K562 (cell line): Measurements from ENCODE around the gene S100A6. TPM values are rescaled to one million over a fixed set of nuclear protein-coding genes. Genes with fewer than 3 reads are reported as not detected.

Experiments used
- ATAC-seq: fragments of 200-7000 bp; cut with Tn5 transposase; 3 replicates; pipeline ENCODE4 v1.9.1; 2020; ENCODE audit warnings: moderate library complexity
- BruUV-seq: library from RNA; stranded (reverse); fragments of 400-500 nt; replicated peaks from 2 replicates; lab custom pipeline; 2021; lab: Mats Ljungman, UMichigan
- CTCF ChIA-PET: fragments of 300-600 bp; formaldehyde crosslinking; extraction: SDS; loops from one replicate; lab custom pipeline; 2021; ENCODE audit warnings: low intra/inter-chr PET ratio; lab: Yijun Ruan, JAX
- POLR2A ChIA-PET: fragments of 300-600, 350-650 bp; sonication (Branson Sonifier 250); formaldehyde crosslinking; extraction: SDS; loops from one replicate; lab custom pipeline; 2021; ENCODE audit warnings: antibody characterized with exemption, inconsistent platforms; lab: Yijun Ruan, JAX
- DNase-seq, 4 experiments: peaks; one replicate each; pipeline versions ENCODE4 v3.0.0 to v3.0.0-alpha.2; 2011 to 2018; ENCODE audit warnings: low spot score in 3 of 4, mixed read lengths in 3 of 4; ENCODE audit errors: extremely low read depth in 1 of 4
- FAIRE-seq: peaks from 2 replicates; lab custom pipeline; 2011; peaks lifted over from hg19 to GRCh38; lab: Jason Lieb, UNC
- H2AFZ ChIP-seq: 2 replicates; pipeline ENCODE4 v1.6.0; 2011; ENCODE audit warnings: low read depth, low read length, control low read depth, inconsistent platforms
- H3K27ac ChIP-seq: fragments of 200-600 bp; 3 replicates; pipeline ENCODE4 v1.8.0; 2011; ENCODE audit warnings: low read depth, mild to moderate bottlenecking, control low read depth, inconsistent platforms, low read length, moderate library complexity, mixed read lengths; ENCODE audit errors: extremely low read depth
- H3K27me3 ChIP-seq, 2 experiments: fragments of 300-600 bp in 1 of 2; 2 replicates in 1 of 2; 3 replicates in 1 of 2; pipeline versions ENCODE4 v1.6.0 to v1.8.0; 2011; ENCODE audit warnings: inconsistent platforms in 2 of 2, low read length in 2 of 2, mild to moderate bottlenecking in 1 of 2, mixed read lengths in 1 of 2, moderate library complexity in 1 of 2; ENCODE audit not compliant: control insufficient read depth in 2 of 2, insufficient read depth in 2 of 2
- H3K36me3 ChIP-seq: fragments of 300-600 bp; 3 replicates; pipeline ENCODE4 v1.8.0; 2011; ENCODE audit warnings: mild to moderate bottlenecking, low read length, inconsistent platforms; ENCODE audit not compliant: control insufficient read depth, insufficient read depth
- H3K4me1 ChIP-seq, 2 experiments: fragments of 200-600 bp in 1 of 2; replicated peaks in 1 of 2; 2 replicates in 1 of 2; 3 replicates in 1 of 2; pipeline versions ENCODE4 v1.5.1 to v1.8.0; 2011; ENCODE audit warnings: inconsistent platforms in 2 of 2, low read length in 2 of 2, mild to moderate bottlenecking in 1 of 2, mixed read lengths in 1 of 2, moderate library complexity in 1 of 2; ENCODE audit not compliant: control insufficient read depth in 2 of 2, insufficient read depth in 2 of 2
- H3K4me2 ChIP-seq: 2 replicates; pipeline ENCODE4 v1.6.1; 2011; ENCODE audit warnings: low read length, control low read depth, inconsistent platforms, mixed read lengths; ENCODE audit not compliant: insufficient read depth
- H3K4me3 ChIP-seq: fragments of 200-600 bp; sonication (generic), shearing (Covaris generic); 2 replicates; pipeline ENCODE4 v1.5.1; 2016; ENCODE audit warnings: control low read depth, inconsistent platforms
- H3K79me2 ChIP-seq: fragments of 200-600 bp; 3 replicates; pipeline ENCODE4 v1.8.0; 2011; ENCODE audit warnings: low read length, inconsistent platforms; ENCODE audit not compliant: control insufficient read depth, insufficient read depth
- H3K9ac ChIP-seq, 2 experiments: 2 replicates each; pipeline versions ENCODE4 v1.6.0 to v1.6.1; 2011; ENCODE audit warnings: low read depth in 2 of 2, low read length in 2 of 2, control low read depth in 1 of 2, inconsistent platforms in 1 of 2, mild to moderate bottlenecking in 1 of 2, mixed read lengths in 1 of 2; ENCODE audit not compliant: insufficient read depth in 1 of 2
- H3K9me1 ChIP-seq: one replicate; pipeline ENCODE4 v1.6.0; 2011; ENCODE audit warnings: inconsistent platforms, mild to moderate bottlenecking, low read length, moderate library complexity; ENCODE audit not compliant: control insufficient read depth, insufficient read depth
- H3K9me3 ChIP-seq: replicated peaks from 2 replicates; pipeline ENCODE4 v1.5.1; 2011; ENCODE audit warnings: low read depth, low read length, inconsistent platforms; ENCODE audit not compliant: control insufficient read depth, insufficient read depth
- H4K20me1 ChIP-seq: replicated peaks from 2 replicates; pipeline ENCODE4 v1.6.1; 2011; ENCODE audit warnings: low read length, inconsistent platforms, mixed read lengths; ENCODE audit not compliant: control insufficient read depth, insufficient read depth
- CREM ChIP-seq: IDR thresholded peaks from 2 replicates; pipeline ENCODE4 v1.6.1; 2014; ENCODE audit warnings: antibody characterized with exemption, low read depth
- CXXC5 ChIP-seq: fragments of 250-450 bp; sonication (Bioruptor Pico); IDR thresholded peaks from 2 replicates; pipeline ENCODE4 v1.8.0; 2022; ENCODE audit warnings: inconsistent platforms, mild to moderate bottlenecking, moderate library complexity
- DIDO1 ChIP-seq: fragments of 450-650 bp; IDR thresholded peaks from 2 replicates; pipeline ENCODE4 v1.6.1; 2016; ENCODE audit warnings: low read depth, missing biosample characterization, missing genetic modification characterization
- EWSR1 ChIP-seq: fragments of 450-650 bp; IDR thresholded peaks from 2 replicates; pipeline ENCODE4 v1.6.1; 2018; ENCODE audit warnings: borderline replicate concordance, mild to moderate bottlenecking, low read depth, moderate library complexity; ENCODE audit not compliant: partially characterized antibody
- GTF2E2 ChIP-seq: fragments of 200-800 bp; sonication (Bioruptor generic); IDR thresholded peaks from 2 replicates; pipeline ENCODE4 v1.6.1; 2016; ENCODE audit warnings: missing genetic modification characterization, missing compliant biosample characterization
- MAZ ChIP-seq, 2 experiments: fragments of 450-650 bp in 1 of 2; sonication (generic) in 1 of 2; formaldehyde crosslinking; IDR thresholded peaks in 1 of 2; conservative IDR thresholded peaks in 1 of 2; 2 replicates each; pipeline versions ENCODE4 v1.4.0 to v1.5.0; 2020; ENCODE audit warnings: mild to moderate bottlenecking in 1 of 2, missing genetic modification reagents in 1 of 2
- MEIS2 ChIP-seq: fragments of 450-650 bp; IDR thresholded peaks from 2 replicates; pipeline ENCODE4 v1.6.1; 2014; ENCODE audit warnings: mild to moderate bottlenecking; ENCODE audit not compliant: partially characterized antibody
- NFE2L1 ChIP-seq: fragments of 450-650 bp; IDR thresholded peaks from 2 replicates; pipeline ENCODE4 v1.6.1; 2016; ENCODE audit warnings: missing genetic modification characterization, low read depth, mild to moderate bottlenecking, missing compliant biosample characterization, moderate library complexity, borderline replicate concordance
- POLR2AphosphoS2 ChIP-seq: IDR thresholded peaks from 2 replicates; pipeline ENCODE4 v1.6.1; 2012; ENCODE audit warnings: low read length, improper control_type of control experiment
- TEAD4 ChIP-seq, 2 experiments: sonication (generic) in 1 of 2; formaldehyde crosslinking in 1 of 2; IDR thresholded peaks; 2 replicates each; pipeline versions ENCODE4 v1.6.1 to v1.8.0; 2012 to 2022; ENCODE audit warnings: borderline replicate concordance in 1 of 2, inconsistent platforms in 1 of 2, low read length in 1 of 2, mild to moderate bottlenecking in 1 of 2, missing genetic modification reagents in 1 of 2
- ZBTB33 ChIP-seq: sonication (generic); formaldehyde crosslinking; IDR thresholded peaks from 2 replicates; pipeline ENCODE4 v1.8.1; 2023; ENCODE audit warnings: mild to moderate bottlenecking, missing genetic modification reagents
- ZBTB34 ChIP-seq: fragments of 250-450 bp; sonication (Bioruptor Pico); IDR thresholded peaks from 2 replicates; pipeline ENCODE4 v1.8.0; 2021; ENCODE audit warnings: mild to moderate bottlenecking, moderate library complexity
- ZNF23 ChIP-seq: fragments of 250-450 bp; sonication (Bioruptor Pico); IDR thresholded peaks from 2 replicates; pipeline ENCODE4 v1.4.0; 2020; ENCODE audit warnings: mild to moderate bottlenecking
- ZNF512 ChIP-seq: IDR thresholded peaks from 2 replicates; pipeline ENCODE4 v1.6.1; 2016; ENCODE audit warnings: missing genetic modification characterization, missing compliant biosample characterization
- WGBS: fragments of 100-300 bp; shearing (Covaris generic); methylation state at CpG from one replicate; pipeline ENCODE4 v1.1.6; 2016; ENCODE audit warnings: low coverage, mixed read lengths; ENCODE audit not compliant: insufficient coverage; ENCODE audit errors: missing lambda C conversion rate; 5-methylcytosine and 5-hydroxymethylcytosine counted together
- in situ Hi-C: fragments of 300-500 bp; cut with MboI; formaldehyde crosslinking; loops from 4 replicates; pipeline ENCODE4 v1.15.0; 2018; ENCODE audit warnings: inconsistent platforms, mixed read lengths
- intact Hi-C: fragments of 100-400 bp; cut with micrococcal nuclease; formaldehyde crosslinking; loops from 2 replicates; pipeline ENCODE4 v1.14.2; 2022
- polyA plus RNA-seq, 8 experiments: library from polyadenylated mRNA; depleted of rRNA in 4 of 8; stranded (reverse) in 5 of 8; unstranded in 3 of 8; fragments of >200 nt; fragmentation: Nextera tagmentation in 2 of 8; fragmentation: Illumina TruSeq in 1 of 8; extraction: Ambion mirVana in 2 of 8; extraction: Trizol in 1 of 8; gene quantifications; 2 replicates each; pipeline versions ENCODE4 v1.2.1 to v1.2.3, GENCODE V29; 2011 to 2014; ENCODE audit warnings: inconsistent platforms in 1 of 8, missing spikeins in 1 of 8
- total RNA-seq, 7 experiments: library from RNA; depleted of rRNA in 6 of 7; stranded (reverse); fragments of >200 nt in 6 of 7; fragmentation: Illumina TruSeq in 2 of 7; extraction: Trizol in 2 of 7; gene quantifications; 2 replicates each; pipeline versions ENCODE4 v1.2.1 to v1.2.3, GENCODE V29; 2011 to 2021; ENCODE audit warnings: low replicate concordance in 1 of 7

S100A6 gene
- total and polyA plus RNA-seq, 9 of the 15 experiments (the other 6 are each of a cell fraction or from before 2014, with no cell fraction given): 9.8 to 66.5 (median 23.2) TPM

DNA sequence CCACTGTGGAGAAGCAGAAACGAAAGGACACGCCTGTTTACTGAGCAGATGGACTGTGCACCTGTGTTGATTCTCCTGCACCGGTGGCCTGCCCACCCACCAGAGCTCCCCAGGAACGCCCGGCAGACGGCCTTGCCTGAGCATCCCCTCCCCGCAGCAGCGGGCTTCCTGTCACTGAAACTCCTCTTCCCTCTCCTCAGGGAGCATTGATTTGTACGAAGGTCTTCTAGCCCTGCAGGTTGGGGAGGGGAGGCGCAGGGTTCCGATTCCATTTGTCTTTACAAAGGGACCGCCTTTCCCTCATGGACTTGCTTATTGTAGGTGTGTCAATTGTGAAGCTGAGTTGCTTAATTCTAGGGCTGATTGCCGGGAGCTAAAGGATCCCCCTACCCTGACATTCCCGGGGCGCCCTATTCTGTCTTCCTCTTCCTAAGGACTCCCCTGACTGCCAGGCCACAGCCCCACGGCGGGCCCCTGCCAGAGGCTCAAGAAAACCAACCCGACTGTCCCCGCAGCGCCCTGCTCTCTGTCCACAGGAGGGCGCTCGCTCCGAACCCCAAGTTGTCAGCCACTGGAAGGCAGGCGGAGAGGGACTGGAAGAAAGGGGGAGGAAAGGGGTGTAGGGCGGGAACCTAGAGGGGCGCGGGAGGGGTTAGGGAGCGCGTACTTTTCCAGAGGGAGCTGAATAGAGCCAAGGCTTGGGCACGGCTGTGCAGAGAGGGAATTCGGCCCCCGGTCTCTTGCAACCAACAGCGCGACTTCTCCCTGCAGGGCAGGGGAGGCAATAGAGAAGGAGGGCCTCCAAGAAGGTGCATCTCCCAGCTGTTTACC is 2.8 kb downstream of the S100A6 start:
- FAIRE-seq (peak; percentile 79), DNase-seq (peak; percentile 87 to 92 (median 89)), ATAC-seq (peak; percentile 94)
- Histone ChIP-seq H3K4me2 (peak overlapping the region; percentile 23; the same call in 1 of the 2 replicates), H3K4me3 (no peak overlapping the region), H3K79me2 (no peaks in the 10 kb centered on the region; the same call in 2 of the 3 replicates), H3K27me3 (no peaks in the 10 kb centered on the region), H3K27ac (peak overlapping the region; percentile 44; the same call in 2 of the 3 replicates), H3K9me1 (no peaks in the 10 kb centered on the region), H2AFZ (peak overlapping the region; percentile 86), H3K9ac (peak overlapping the region; percentile 11 to 39; a peak in 2 of 4 replicates), H4K20me1 (no peaks in the 10 kb centered on the region), H3K9me3 (no peaks in the 10 kb centered on the region), H3K4me1 (peaks cover 38 to 45% of the 10 kb centered on the region in 2 experiments), H3K36me3 (no peaks in the 10 kb centered on the region)
- CTCF ChIA-PET: interaction anchor here (0.6 to 2.4 kb wide), 4 partner anchors 36 to 454 kb away, joined by 3 to 21 read pairs (median 4); partner anchors contain the start of gene RAB13
- no TSS peak for BruUV-seq
- 30% methylated on average over 29 of the region's 34 CpGs for WGBS
- POLR2A ChIA-PET: interaction anchor here (0.6 to 1.4 kb wide), 6 partner anchors 8 to 191 kb away, joined by 3 to 7 read pairs (median 3); partner anchors contain the start of gene S100A5
- intact Hi-C loops: loop anchor here (1.0 to 5.0 kb wide), 2 partner anchors 35 to 99 kb away; partner anchors contain the start of gene CHTOP
- in situ Hi-C loops: loop anchor here (5.0 kb wide), 1 partner anchor 34 kb away; the partner anchor contains the start of gene S100A2
- TF ChIP-seq NFE2L1 (tag) (no peak), ZNF512 (tag) (no peak), GTF2E2 (tag) (no peak), ZNF23 (CRISPR knock-in tag) (no peak), EWSR1 (no peak), MAZ (CRISPR knock-in tag; conservative IDR thresholded peaks at IDR 0.05 in 1 of 2, IDR thresholded peaks at IDR 0.05 in 1 of 2) (peak in 1 of 2 experiments; percentile 81; a peak in 3 of 4 replicates), POLR2AphosphoS2 (no peak), ZBTB34 (CRISPR knock-in tag) (no peak), ZBTB33 (CRISPR knock-in tag) (0 out of 2 replicates have a peak, but pooled peaks have one; percentile 52), MEIS2 (peak; percentile 11), CXXC5 (CRISPR knock-in tag) (0 out of 2 replicates have a peak, but pooled peaks have one; percentile 25), TEAD4 (IDR thresholded peaks at IDR 0.05; ENCODE audit: low read length) (no peak), TEAD4 (CRISPR knock-in tag; IDR thresholded peaks at IDR 0.05; ENCODE audit: borderline replicate concordance) (no peak), CREM (peak; percentile 49; the same call in 1 of the 2 replicates), DIDO1 (tag) (no peak)
